ENCODE data around the gene PTPRM. TPM values are rescaled to one million over a fixed set of nuclear protein-coding genes. Genes with fewer than 3 reads are reported as not detected.

Gene PTPRM
- total and polyA plus RNA-seq, 2 experiments from 2014 or later: 30.9 to 62.8 TPM

GRCh38 chr18:7839548-7839947, 272.4 kb downstream of the PTPRM start:
- no peak for TF ChIP-seq EZH2phosphoT487 (IDR thresholded peaks at IDR 0.05; ENCODE audit: insufficient read depth, low read depth)
- H2AFZ ChIP-seq: no peak overlapping the region
- no peak overlapping the region for H3K4me3 ChIP-seq
- H3K4me2 ChIP-seq (ENCODE audit: unreplicated experiment): no peak overlapping the region
- H3K79me2 ChIP-seq (ENCODE audit: insufficient read depth): no peaks in the 10 kb centered on the region
- no peaks in the 10 kb centered on the region for H3K4me1 ChIP-seq (ENCODE audit: insufficient read depth)
- no peaks in the 10 kb centered on the region for H3K9me3 ChIP-seq (ENCODE audit: low read depth)
- no peaks in the 10 kb centered on the region for H3K36me3 ChIP-seq (ENCODE audit: low read depth)
- WGBS, 2 experiments (ENCODE audit: low coverage in 1 of 2, low lambda C conversion rate in 2 of 2, missing lambda C conversion rate in 2 of 2): 86 to 92% methylated on average over 2 of the region's 2 CpGs
- H3K27me3 ChIP-seq (replicated peaks; ENCODE audit: insufficient read depth): no peaks in the 10 kb centered on the region
- no peak for DNase-seq
- H3F3A ChIP-seq (ENCODE audit: insufficient read depth): no peaks in the 10 kb centered on the region
- no peaks in the 10 kb centered on the region for H3K9me2 ChIP-seq (ENCODE audit: insufficient read depth)
- no peaks in the 10 kb centered on the region for H4K20me1 ChIP-seq (ENCODE audit: insufficient read depth)
- no peak overlapping the region for H3K27ac ChIP-seq
- no peak overlapping the region for H3K9ac ChIP-seq
- in situ Hi-C loops (cut with MboI): no loop called here

- 49 to 50% methylated on average over 2 of the region's 2 CpGs for WGBS, 2 experiments (ENCODE audit: low coverage in 1 of 2, low lambda C conversion rate in 2 of 2, missing lambda C conversion rate in 2 of 2)
- no peak for DNase-seq
- Histone ChIP-seq H3K9me2 (ENCODE audit: insufficient read depth) (no peaks in the 10 kb centered on the region), H3K4me3 (no peak overlapping the region), H3K36me3 (ENCODE audit: low read depth) (no peaks in the 10 kb centered on the region), H3K27ac (no peak overlapping the region), H3K9ac (no peak overlapping the region), H3K79me2 (ENCODE audit: insufficient read depth) (no peaks in the 10 kb centered on the region), H3F3A (ENCODE audit: insufficient read depth) (no peaks in the 10 kb centered on the region), H3K4me2 (ENCODE audit: unreplicated experiment) (no peak overlapping the region), H4K20me1 (ENCODE audit: insufficient read depth) (no peaks in the 10 kb centered on the region), H2AFZ (no peak overlapping the region), H3K4me1 (ENCODE audit: insufficient read depth) (no peaks in the 10 kb centered on the region), H3K9me3 (ENCODE audit: low read depth) (peaks cover 1% of the 10 kb centered on the region), H3K27me3 (replicated peaks; ENCODE audit: insufficient read depth) (no peaks in the 10 kb centered on the region)
- in situ Hi-C loops (cut with MboI): no loop called here
- TF ChIP-seq EZH2 (IDR thresholded peaks at IDR 0.05; ENCODE audit: insufficient read depth, poor library complexity, severe bottlenecking): no peak
Observed at GRCh38 chr18:7840411-7840810, 273.3 kb downstream of the PTPRM start.

DNA sequence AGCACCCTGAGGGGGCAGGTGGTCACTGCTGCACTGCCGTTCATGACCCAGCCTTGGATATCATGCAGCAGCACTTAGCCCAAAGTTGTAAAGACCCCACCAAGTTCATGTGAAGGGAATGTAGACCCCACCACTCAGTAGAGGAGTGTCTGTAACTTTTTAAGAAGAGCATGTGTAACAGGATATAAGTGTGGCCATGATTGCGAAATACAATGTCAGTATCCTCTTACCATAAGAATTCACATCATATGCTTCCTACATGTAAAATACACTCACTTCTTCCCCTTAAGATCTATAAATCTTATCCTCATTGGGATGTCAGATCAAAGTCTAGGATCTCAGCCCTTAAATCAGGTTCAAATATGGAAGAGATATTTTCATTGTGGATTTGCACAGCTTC, 276.9 kb downstream of the PTPRM start:
- DNase-seq: no peak
- Histone ChIP-seq H3K27me3 (replicated peaks; ENCODE audit: insufficient read depth) (no peaks in the 10 kb centered on the region), H3K9ac (no peak overlapping the region), H3K4me2 (ENCODE audit: unreplicated experiment) (no peak overlapping the region), H3K4me1 (ENCODE audit: insufficient read depth) (no peaks in the 10 kb centered on the region), H4K20me1 (ENCODE audit: insufficient read depth) (no peaks in the 10 kb centered on the region; the same call in 1 of the 2 replicates), H3K4me3 (no peak overlapping the region), H3F3A (ENCODE audit: insufficient read depth) (no peaks in the 10 kb centered on the region), H3K9me3 (ENCODE audit: low read depth) (peaks cover 4% of the 10 kb centered on the region), H2AFZ (no peak overlapping the region), H3K79me2 (ENCODE audit: insufficient read depth) (no peaks in the 10 kb centered on the region), H3K36me3 (ENCODE audit: low read depth) (no peaks in the 10 kb centered on the region), H3K9me2 (ENCODE audit: insufficient read depth) (no peaks in the 10 kb centered on the region), H3K27ac (no peak overlapping the region)
- in situ Hi-C loops (cut with MboI): no loop called here
- 98 to 100% methylated on average over 2 of the region's 2 CpGs for WGBS, 2 experiments (ENCODE audit: low coverage in 1 of 2, low lambda C conversion rate in 2 of 2, missing lambda C conversion rate in 2 of 2)
- no peak for TF ChIP-seq EZH2 (IDR thresholded peaks at IDR 0.05; ENCODE audit: insufficient read depth, poor library complexity, severe bottlenecking)
- no peak for TF ChIP-seq EZH2phosphoT487 (IDR thresholded peaks at IDR 0.05; ENCODE audit: insufficient read depth, low read depth)

DNA sequence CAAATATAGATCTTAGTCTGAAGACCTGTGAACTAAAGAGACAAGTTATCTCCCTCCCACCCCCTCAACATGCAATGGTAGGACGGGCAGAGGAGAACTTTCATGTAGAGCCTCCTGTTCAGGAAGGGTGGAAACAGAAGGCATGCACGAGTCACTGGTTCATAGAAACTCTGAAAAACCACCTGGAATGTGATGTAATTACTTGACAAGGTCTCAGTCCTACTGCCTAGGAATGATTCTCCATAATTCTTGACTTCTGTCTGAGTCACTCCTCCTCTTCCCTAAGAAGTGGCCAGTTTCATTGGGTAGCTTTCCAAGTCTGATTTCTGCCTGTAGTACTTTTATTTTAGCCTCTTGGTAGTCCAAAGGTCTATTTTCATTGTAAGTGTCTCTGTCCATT, 277.3 kb downstream of the PTPRM start:
- Histone ChIP-seq H3F3A (ENCODE audit: insufficient read depth) (no peaks in the 10 kb centered on the region), H3K9me3 (ENCODE audit: low read depth) (peaks cover 4% of the 10 kb centered on the region), H2AFZ (no peak overlapping the region), H3K9ac (no peak overlapping the region), H3K27ac (no peak overlapping the region), H4K20me1 (ENCODE audit: insufficient read depth) (no peaks in the 10 kb centered on the region; the same call in 1 of the 2 replicates), H3K4me2 (ENCODE audit: unreplicated experiment) (no peak overlapping the region), H3K27me3 (replicated peaks; ENCODE audit: insufficient read depth) (no peaks in the 10 kb centered on the region), H3K9me2 (ENCODE audit: insufficient read depth) (no peaks in the 10 kb centered on the region), H3K4me1 (ENCODE audit: insufficient read depth) (no peaks in the 10 kb centered on the region), H3K4me3 (no peak overlapping the region), H3K79me2 (ENCODE audit: insufficient read depth) (no peaks in the 10 kb centered on the region), H3K36me3 (ENCODE audit: low read depth) (no peaks in the 10 kb centered on the region)
- 74% methylated on average over 2 of the region's 2 CpGs for WGBS, 2 experiments (ENCODE audit: low coverage in 1 of 2, low lambda C conversion rate in 2 of 2, missing lambda C conversion rate in 2 of 2)
- no peak for DNase-seq
- in situ Hi-C loops (cut with MboI): no loop called here
- TF ChIP-seq EZH2phosphoT487 (IDR thresholded peaks at IDR 0.05; ENCODE audit: insufficient read depth, low read depth): no peak
- no peak for TF ChIP-seq EZH2 (IDR thresholded peaks at IDR 0.05; ENCODE audit: insufficient read depth, poor library complexity, severe bottlenecking)

DNA sequence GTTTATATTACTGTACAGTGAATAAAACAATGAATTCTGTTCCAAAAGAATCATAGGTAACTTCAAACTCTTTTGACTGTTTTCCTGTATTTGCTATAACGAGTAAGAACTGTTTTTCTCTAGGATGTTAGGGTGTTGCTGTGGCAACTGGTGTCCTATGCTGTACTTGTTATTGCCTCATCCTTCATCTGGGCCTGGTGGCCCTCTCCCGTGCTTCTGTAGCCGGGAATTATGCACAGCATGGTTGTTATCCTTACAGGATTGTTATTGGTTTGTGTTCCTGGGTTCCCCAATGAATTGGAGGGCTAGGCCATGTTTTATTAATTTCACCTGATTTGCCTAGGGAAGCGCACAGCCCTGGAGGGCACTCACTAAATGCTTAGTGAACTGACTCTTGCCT, 279.2 kb downstream of the PTPRM start:
- Histone ChIP-seq H3K4me1 (ENCODE audit: insufficient read depth) (no peaks in the 10 kb centered on the region), H3K36me3 (ENCODE audit: low read depth) (no peaks in the 10 kb centered on the region), H4K20me1 (ENCODE audit: insufficient read depth) (no peaks in the 10 kb centered on the region; the same call in 1 of the 2 replicates), H3F3A (ENCODE audit: insufficient read depth) (no peaks in the 10 kb centered on the region), H3K27ac (no peak overlapping the region), H3K4me3 (no peak overlapping the region), H3K9ac (no peak overlapping the region), H3K4me2 (ENCODE audit: unreplicated experiment) (no peak overlapping the region), H3K9me3 (ENCODE audit: low read depth) (peaks cover 4% of the 10 kb centered on the region), H3K79me2 (ENCODE audit: insufficient read depth) (no peaks in the 10 kb centered on the region), H2AFZ (no peak overlapping the region), H3K9me2 (ENCODE audit: insufficient read depth) (no peaks in the 10 kb centered on the region), H3K27me3 (replicated peaks; ENCODE audit: insufficient read depth) (no peaks in the 10 kb centered on the region)
- no peak for DNase-seq
- in situ Hi-C loops (cut with MboI): no loop called here
- TF ChIP-seq EZH2phosphoT487 (IDR thresholded peaks at IDR 0.05; ENCODE audit: insufficient read depth, low read depth): no peak
- TF ChIP-seq EZH2 (IDR thresholded peaks at IDR 0.05; ENCODE audit: insufficient read depth, poor library complexity, severe bottlenecking): no peak
- WGBS, 2 experiments (ENCODE audit: low coverage in 1 of 2, low lambda C conversion rate in 2 of 2, missing lambda C conversion rate in 2 of 2): 75 to 77% methylated on average over 4 of the region's 4 CpGs
